Measurements from ENCODE around the gene SOCS6. TPM values are rescaled to one million over a fixed set of nuclear protein-coding genes. Genes with fewer than 3 reads are reported as not detected.
A peak's percentile ranks its signal among the peaks of the same experiment; 100 is the strongest.
"Not testable (repeated sequence)": the region's sequence is repeated elsewhere in the genome, so short reads cannot be mapped to it uniquely, and the experiment has no call there.

SOCS6 gene
- total RNA-seq, 1 experiment from 2014 or later: 27.5 TPM

DNA sequence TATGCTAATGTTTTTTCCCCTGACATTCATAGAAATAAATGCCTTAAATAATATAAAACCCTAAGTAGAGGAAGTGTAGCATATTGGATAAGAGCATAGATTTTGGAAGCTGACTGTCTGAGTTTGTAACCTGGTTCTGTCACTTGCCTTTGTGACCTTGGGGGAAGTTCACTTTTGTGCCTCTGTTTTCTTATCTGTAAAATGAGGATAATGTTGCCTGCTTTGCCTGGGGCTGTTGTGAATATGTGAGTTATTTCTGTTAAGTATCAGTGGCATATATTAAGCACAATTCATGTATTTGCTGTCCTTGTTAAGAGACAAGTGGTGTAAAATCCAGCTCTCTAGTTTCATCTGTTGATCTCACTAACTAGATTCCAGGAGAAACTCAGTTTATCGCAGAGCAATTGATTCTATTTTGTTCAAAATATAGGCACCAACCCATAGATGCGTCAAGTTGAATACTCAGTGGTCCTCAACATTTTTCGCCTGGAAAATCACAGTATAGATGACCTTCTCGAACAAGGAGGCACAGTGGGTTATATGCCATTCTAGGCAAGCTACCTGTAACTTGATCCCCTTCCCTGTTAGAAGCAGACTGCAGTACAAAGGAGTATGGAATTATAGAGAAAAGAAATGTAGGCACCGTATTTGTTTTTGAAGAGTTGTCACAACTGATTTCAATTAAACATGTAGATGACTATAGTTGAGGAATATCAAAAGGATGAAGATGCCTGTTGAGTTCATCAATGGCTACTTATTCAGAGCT lies 67.0 kb downstream of the SOCS6 start:
- no peak for DNase-seq (ENCODE audit: low read depth)

DNA sequence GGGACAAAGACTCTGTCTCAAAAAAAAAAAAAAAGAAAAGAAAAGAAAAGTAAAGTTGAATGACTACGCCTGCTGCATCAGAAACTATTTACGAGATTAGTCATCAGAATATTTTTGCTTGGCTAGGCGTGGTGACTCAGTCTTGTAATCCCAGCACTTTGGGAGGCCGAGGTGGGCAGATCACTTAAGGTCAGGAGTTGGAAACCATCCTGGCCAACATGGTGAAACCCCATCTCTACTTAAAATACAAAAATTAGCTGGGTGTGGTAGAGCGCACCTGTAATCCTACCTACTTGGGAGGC lies 69.2 kb downstream of the SOCS6 start:
- DNase-seq (ENCODE audit: low read depth): peak; percentile 95

DNA sequence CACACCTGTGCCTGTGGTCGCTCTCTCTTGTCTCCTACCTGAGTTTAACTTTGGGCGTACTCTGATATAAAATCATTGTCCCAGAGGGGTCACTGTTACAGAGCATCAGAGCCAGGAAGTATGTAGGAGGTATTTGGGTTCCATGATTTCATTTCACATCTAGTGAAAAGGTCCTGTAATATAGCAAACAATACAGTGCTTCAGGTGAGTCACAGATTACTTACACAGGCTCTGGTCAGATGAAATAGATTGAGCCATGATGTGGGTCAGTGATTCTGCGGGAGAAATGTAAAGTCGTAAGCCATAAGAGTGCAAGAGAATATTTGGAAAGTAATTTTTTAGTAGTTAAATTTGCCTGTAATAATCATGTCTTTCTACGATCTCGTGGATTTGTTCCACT lies 70.2 kb downstream of the SOCS6 start:
- no peak for DNase-seq (ENCODE audit: low read depth)

DNA sequence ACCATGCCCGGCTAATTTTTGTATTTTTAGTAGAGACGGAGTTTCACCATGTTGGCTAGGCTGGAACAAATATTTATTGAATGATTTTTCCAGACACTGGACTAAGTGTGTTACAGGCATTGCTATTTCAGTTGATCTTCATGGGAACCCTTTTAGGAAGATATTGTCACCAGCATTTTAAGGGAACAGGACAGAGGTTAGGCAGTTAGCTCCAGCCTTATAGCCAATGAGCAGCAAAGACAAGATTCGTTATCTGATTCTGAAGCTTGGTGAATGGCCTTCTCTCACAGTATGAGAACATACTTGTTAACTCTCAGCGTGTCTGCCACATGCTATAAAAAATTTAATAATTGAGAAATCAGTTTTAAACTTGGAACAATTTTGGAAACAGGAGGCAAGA lies 73.4 kb downstream of the SOCS6 start:
- no peak for DNase-seq (ENCODE audit: low read depth)

DNA sequence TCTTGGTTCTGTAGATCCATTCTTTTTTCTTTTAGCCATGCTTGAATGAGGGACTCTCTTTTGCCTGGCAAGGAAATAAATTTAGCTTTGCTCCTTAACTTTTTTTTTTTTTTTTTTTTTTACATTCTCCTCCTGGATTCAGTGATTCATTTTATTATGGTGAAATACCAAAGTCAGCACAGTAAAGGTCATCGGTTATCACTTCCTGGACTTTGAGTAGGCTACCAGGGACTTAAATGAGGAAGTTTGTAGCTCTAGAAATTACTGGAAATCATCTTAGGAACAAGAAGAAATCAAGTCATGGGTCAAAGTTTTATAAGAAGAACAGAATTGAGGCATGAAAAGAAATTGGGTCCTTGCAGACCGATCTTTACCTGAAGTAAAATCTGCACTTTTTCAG lies 75.0 kb downstream of the SOCS6 start:
- peak; percentile 72 for DNase-seq (ENCODE audit: low read depth)

DNA sequence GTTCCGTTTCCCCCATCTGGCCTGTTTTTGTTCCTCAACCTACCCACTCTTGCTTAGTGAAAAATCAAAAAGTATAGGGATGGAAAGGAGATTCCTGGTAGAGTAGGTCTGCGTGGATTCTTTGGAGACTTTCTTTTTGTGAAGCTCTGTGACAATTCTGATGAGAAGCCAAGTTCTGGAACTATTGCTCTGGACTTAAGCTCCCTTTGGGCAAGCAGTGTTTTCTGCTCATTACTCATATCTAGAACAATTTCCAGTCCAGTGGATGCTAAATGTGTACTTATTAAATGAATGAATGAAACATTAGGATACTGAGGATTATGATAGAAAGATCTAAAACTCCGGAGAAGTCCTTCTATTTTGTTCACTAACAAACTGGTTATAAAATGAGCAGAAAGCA lies 76.5 kb downstream of the SOCS6 start:
- DNase-seq (ENCODE audit: low read depth): no peak

DNA sequence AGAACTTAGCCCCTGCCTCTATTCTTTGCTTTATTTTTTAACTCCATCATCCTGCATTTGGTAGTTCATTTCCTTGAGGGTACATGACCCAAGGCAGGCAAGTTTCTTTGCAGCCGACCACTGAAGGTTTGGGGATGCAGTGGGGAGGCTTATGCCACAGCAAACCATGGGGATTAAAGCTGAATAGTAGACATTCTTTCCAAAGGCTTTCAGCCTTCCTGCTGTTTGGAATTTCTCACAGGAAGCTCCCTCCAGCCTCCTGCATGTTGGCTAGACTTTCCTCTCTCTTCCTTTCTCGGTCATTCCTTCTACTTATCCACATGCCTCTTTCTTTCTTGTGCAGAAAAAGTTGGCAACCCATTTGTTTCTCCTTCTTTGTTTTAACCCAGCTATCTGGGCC lies 77.3 kb downstream of the SOCS6 start:
- DNase-seq (ENCODE audit: low read depth): no peak

DNA sequence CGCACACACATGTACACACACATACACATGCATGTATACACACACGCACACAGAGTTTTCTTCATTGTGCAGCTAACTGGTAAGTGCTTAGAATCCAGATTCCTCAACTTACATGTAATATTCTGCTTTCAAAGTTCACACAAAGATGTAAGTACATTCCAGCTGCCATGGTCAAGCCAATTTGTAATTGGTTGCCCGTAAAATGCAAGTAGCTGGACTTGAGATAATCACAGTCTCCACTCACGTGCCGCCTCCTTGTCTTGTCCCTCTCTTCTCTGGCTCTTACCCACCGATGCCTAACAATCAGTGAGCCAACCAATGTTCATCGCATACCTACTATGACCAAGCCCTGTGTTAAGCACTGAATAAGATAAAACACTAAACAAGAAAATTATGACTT lies 77.8 kb downstream of the SOCS6 start:
- no peak for DNase-seq (ENCODE audit: low read depth)

DNA sequence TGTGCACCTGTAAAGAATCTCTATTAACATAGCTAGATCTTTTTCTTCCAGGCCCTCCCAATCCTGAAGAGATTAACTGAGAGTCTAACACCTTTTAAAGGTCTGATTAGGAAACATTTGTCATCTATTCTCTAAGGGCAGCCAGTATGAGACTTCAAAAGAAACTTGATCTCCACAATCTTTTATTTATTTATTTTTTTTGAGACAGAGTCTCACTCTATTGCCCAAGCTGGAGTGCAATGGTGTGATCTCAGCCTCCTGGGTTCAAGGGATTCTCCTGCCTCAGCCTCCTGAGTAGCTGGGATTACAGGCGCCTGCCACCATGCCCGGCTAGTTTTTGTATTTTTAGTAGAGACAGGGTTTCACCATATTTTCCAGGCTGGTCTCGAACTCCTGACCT lies 78.5 kb downstream of the SOCS6 start:
- not testable (repeated sequence) for DNase-seq (ENCODE audit: low read depth)

DNA sequence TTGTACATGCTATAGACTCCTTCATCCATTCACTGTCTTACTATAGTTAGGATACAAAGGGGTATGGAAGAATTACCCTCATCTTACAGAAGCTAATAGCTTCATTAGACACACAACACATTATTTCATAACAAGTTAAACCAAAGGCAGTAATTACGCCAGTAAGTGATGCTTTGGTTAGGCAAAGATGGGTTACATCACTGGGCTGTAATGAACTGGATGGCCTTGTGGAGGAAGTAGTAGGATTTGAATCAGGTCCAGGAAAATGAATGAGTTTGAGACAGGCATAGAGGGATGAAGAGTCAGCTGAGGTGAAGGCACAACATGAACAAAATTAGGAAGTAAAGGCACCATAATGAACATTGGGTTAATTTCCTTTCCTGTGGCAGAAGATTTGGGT lies 80.1 kb downstream of the SOCS6 start:
- DNase-seq (ENCODE audit: low read depth): no peak

DNA sequence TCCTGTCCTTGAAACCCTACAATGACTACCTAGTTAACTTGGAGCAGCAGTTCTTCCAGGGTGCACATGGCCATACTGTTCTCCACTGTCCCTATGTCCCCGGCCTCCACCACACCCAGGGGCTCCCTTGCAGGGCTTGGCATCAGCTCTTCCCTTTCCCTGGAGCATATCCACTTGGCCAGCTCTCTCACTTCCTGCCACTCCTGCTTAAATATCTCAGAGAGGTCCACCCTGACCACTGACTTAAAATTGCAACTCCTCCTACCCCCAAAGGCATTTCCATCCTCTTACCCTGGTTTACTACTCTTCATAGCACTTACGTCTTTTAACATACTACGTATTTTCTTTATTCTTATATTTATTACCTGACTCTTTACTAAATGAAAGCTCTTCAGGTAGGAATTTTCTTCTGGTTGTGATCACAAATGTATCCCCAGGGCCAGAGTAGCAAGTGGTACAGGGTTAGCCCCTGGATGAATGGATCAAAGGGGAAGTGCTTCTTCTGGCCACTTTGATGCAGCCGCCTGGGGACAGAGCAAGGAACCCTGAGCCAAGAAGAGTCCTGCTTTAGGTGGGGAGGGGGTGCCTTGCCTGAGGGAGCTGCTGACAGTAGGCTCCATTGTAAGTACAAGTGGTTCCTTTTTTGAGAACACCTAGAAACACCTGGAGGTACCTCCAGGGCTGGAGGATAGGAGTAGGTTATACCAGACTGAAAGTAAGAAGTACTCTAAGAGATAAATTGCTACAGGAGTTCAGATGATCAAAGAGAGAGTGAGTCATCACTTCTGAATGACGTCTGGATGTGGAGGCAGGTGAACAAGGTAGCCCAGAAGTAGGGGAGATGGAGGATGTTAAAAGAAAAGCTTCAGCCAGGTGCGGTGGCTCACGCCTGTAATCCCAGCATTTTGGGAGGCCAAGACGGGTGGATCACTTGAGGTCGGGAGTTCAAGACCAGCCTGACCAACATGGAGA lies 82.2 kb downstream of the SOCS6 start:
- DNase-seq (ENCODE audit: low read depth): no peak

DNA sequence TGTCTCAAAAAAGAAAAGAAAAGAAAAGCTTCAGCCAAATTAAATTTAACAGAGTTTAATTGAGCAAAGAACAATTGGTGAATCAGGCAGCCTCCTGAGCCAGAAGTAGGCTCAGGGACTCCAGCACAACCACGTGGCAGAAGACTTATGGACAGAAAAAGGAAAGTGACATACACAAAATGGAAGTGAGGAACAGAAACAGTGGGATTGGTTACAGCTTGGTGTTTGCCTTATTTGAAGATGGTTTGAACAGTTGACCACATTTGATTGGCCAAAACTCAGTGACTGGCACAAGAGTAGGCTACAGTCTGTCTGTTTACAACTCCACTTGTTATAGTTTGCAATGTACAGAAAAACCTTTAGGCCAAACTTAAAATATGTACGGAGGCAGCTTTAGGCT lies 83.1 kb downstream of the SOCS6 start:
- DNase-seq (ENCODE audit: low read depth): no peak

DNA sequence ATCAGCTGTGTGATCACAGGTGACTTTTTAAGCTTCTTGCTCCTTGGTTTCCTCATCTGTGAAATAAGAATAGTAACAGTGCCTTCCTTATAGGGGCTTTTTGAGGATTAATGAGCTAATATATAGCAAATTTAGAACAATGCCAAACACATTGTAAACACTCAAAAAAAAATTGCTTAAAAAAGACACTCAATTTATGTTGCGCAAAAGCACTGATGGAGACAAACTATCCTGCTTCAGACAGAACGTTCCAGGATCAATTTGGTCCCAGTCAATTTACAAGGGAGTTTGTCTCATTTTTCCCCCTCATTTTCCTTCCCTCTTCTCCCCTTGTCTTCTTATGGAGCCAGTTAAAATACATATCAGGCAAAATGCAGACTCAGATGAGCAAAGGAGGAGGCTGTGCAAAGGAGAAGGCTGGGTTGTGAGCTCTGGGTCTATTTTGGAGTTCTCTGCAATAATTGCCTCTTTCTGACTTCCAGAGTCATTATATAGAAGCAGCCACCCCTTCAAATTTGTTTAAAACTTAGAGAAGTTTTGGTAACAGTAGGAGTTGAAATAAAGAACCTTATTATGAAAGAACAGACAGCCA lies 83.7 kb downstream of the SOCS6 start:
- DNase-seq (ENCODE audit: low read depth): no peak

DNA sequence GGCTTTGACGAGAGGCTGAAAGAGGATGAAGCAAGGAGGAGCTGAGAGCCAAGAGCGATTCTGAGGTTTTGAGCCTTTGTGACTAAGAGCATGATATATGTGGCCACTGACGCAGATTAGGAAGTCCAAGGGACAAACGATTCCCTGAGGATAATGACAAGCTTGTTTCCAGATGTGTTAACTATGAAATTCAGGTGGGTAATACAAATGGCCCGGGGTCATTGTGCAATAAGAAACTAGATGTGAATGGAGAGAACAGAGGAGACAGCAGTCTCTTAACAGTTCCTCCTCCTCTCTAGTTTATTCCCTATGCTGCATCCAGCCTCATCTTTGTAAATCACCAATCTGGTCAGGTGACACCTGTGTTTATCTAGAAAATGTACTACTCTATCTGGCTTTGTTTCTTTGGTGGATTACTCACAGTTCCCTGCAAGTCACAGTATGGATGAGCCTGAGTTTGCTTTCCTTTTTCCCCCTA lies 84.2 kb downstream of the SOCS6 start:
- DNase-seq (ENCODE audit: low read depth): peak; percentile 94

DNA sequence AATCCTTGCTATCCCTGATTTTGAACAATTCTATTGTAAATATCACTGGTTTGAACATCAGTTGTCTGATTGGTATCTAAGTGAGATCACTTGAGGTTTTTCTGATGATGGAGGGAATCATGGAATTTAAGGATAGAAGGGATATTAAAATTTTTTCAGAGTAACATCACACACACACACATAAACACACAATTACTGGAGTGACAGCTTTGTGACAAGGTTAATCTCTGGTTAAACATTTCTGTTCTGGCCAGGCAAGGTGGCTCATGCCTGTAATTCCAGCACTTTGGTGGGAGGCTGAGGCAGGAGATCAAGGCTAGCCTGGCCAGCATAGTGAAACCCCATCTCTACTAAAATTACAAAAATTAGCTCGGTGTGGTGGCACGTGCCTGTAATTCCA lies 85.3 kb downstream of the SOCS6 start:
- DNase-seq (ENCODE audit: low read depth): no peak

DNA sequence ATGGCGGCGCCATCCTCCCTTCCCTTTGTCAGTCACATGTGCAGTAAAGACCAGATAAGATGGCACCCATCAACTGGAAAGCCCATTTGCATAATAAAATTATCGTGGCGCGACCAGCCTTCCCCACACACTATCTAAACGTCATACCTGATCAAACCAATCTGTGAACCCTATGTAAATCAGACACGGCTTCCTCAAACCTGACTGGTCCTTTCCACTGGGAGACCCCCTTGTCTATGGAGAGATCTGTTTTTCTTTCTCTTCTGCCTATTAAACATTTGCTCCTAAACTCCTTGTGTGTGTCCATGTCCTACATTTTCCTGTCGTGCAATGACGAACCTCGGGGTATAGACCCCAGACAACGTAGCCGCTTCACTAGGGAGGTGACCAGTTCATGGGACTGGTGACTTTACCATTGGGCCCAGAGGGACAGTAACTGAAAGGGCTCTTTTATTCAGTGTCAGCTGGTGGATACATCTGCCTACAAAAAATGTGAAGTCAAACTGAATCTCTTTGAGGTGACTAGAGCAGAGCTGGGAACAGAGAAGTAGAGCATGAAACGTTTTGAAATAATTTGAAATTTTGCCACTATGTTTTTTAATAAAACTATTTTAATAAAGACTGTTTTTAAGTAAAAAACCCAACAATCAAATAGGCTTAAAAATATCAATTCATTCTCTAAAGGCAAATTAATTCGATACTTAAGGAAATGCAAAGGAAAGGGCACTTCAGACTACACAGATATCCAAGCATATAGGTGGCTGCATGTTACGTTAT lies 87.5 kb downstream of the SOCS6 start:
- no peak for DNase-seq (ENCODE audit: low read depth)

DNA sequence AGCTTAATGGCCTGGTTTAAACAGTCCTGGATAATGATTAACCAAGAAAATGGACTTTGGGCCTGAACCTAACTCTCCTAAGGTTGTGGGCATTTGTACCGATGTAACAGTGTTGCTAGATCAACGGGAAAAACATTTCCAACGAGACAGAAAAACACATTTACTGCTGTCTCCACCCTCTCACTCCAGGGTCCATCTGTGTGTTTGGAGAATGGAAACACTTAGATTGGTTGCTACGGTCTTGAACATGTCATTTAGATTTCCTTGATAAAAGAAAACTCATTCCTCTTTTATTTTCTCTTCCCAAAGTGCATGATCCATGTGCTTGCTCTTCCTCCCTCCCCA lies 88.0 kb downstream of the SOCS6 start:
- DNase-seq (ENCODE audit: low read depth): no peak

DNA sequence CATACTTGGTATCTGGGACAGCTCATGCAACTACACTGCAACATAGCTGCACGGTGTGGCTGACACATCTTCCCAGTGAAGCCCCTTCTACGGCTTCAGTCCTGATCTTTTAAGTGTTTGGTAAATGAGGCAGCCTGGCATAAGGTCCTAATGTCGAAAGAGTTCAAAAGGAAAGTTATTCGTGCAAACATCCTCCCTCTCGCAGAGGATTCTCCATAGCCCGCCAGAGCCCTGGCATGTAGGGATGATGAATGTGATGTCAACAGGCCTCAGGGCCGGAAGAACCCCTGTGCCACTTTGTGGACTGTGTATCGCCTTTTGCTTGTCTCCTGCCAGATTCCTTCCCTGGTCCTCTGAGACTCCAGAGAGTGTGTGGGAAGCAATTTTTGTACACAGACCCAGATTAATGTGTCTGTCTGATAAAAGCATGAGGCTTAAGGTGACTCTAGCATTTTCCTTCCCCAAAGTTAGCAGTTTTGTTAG lies 88.5 kb downstream of the SOCS6 start:
- DNase-seq (ENCODE audit: low read depth): no peak

DNA sequence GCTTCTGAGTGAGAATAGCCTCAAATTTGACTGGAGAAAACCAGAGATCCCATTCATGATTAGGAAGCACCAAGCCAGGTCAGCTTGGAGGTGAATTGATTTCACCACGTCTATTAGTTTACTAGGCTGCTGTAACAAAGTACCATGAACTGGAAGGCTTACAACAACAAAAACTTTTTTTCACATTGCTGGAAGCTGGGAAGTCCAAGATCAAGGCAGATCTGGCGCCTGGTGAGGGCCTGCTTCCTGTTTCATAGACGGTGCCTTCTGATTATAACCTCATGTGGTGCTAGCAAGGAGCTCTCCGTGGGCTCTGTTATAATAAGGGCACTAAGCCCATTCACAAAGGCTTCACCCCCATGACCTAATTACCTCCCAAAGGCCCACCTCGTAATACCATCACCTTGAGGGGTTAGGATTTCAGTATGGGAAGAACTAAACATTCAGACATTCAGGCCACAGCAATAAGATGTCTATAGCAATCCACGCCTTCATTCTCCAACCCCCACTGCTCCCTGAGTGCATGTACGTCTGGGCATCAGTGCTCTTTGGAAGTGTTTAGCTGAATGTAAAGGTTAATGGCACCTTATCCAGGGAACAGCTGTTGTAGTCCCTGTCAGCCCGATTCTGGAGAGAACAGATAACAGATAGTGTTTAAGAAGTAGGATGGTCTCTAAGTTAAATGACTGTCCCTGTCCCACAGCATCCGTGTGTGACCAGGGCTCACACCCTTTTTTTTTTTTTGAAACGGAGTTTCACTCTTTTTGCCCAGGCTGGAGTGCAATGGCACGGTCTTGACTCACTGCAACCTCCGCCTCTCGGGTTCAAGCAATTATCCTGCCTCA lies 89.2 kb downstream of the SOCS6 start:
- DNase-seq (ENCODE audit: low read depth): no peak
